HL-60 (cell line): ENCODE results near the gene COMP.

Experiments
- CTCF ChIP-seq: IDR thresholded peaks from one replicate; pipeline ENCODE4 v1.5.1; 2011; ENCODE audit warnings: low read length, control low read depth, inconsistent platforms; ENCODE audit not compliant: insufficient read depth
- GABPA ChIP-seq: IDR thresholded peaks from 2 replicates; pipeline ENCODE4 v1.6.1; 2012; ENCODE audit warnings: low read depth
- POLR2AphosphoS5 ChIP-seq: IDR thresholded peaks from 2 replicates; pipeline ENCODE4 v1.6.1; 2012; ENCODE audit warnings: low read depth

- TF ChIP-seq CTCF (no peak), GABPA (no peak), POLR2AphosphoS5 (no peak)
Observed at GRCh38 chr19:18774782-18775444, 16.2 kb downstream of the COMP start.
